ENCODE data around the gene TK1.

GRCh38 chr17:78233678-78234077, 46.8 kb upstream of the TK1 start:
- TF ChIP-seq CTCF (IDR thresholded peaks at IDR 0.05) (no peak), EZH2 (IDR thresholded peaks at IDR 0.05; ENCODE audit: borderline replicate concordance, insufficient read depth, low read depth, low read length, poor library complexity, severe bottlenecking) (no peak)
